IPS-18c (cell line): ENCODE measurements around the gene SHISAL1.

Experiments used
- H3K4me3 ChIP-seq: 2 replicates; pipeline ENCODE4 v1.7.0; 2013; ENCODE audit warnings: low read depth, mild to moderate bottlenecking, low read length, moderate library complexity; ENCODE audit not compliant: insufficient read depth
- H3K9me3 ChIP-seq: one replicate; pipeline ENCODE4 v1.6.1; 2013; ENCODE audit warnings: mild to moderate bottlenecking, low read length, moderate library complexity; ENCODE audit not compliant: control insufficient read depth, insufficient read depth

Gene SHISAL1

DNA sequence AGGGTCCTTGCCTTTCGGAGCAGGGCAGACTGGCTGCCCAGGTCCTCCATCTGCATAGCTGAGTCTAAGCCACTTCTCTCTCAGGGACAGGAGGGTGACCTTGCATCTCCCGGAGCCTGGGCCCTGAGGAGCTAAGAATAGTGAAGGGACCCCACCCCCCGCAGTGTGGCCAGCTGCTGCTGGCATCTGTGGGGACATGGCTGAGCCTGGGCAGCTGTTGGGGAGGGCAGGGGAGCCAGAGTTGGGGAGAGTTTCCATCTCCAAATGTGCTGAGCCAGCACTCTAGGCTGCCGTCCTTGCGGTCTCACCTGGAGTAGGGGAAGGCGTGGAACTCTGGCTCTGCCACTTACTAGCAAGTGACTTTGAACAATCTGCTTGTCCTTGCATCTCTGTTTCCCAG, 34.8 kb upstream of the SHISAL1 start:
- Histone ChIP-seq H3K4me3 (no peak overlapping the region), H3K9me3 (no peaks in the 10 kb centered on the region)

DNA sequence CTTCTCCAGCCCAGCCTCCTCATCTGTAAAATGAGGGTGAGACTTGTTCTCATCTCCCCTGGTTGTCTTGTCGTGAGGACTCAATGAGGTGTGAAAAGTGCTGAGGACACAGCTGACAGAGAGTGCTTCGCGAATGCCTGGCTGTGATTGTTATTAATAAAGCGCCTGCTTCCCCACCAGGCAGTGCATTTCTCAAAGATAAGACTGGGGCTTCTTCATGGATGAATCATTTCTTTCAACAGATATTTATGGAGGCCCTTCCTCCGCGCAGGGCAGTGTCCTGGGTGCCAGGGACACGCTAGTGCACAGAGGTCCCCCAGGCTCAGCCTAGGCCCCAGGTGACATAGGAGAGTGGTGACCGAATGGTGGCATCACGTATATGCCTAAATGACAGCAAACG, 34.3 kb upstream of the SHISAL1 start:
- H3K4me3 ChIP-seq, result no peak overlapping the region
- H3K9me3 ChIP-seq, result no peaks in the 10 kb centered on the region

DNA sequence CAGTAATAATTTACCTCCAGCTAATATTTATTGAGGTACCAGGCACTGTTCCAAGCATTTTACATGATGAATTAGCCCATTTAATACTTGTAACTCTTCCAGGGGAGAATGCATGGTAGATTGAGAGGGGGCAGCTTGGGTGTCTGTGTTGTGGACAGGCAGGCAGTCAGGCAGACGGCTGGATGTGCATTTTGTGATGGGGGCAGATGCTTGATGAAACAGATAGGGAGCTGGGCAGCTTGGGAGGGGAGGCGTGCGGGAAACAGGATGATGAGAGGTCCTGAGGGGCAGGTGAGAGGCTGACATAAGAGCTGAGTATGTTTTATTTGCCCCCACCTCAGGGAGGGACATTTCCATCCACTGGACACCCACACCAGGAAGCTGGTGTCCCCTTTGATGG, 33.1 kb upstream of the SHISAL1 start:
- H3K9me3 ChIP-seq, result peaks cover 2% of the 10 kb centered on the region
- no peak overlapping the region for H3K4me3 ChIP-seq

DNA sequence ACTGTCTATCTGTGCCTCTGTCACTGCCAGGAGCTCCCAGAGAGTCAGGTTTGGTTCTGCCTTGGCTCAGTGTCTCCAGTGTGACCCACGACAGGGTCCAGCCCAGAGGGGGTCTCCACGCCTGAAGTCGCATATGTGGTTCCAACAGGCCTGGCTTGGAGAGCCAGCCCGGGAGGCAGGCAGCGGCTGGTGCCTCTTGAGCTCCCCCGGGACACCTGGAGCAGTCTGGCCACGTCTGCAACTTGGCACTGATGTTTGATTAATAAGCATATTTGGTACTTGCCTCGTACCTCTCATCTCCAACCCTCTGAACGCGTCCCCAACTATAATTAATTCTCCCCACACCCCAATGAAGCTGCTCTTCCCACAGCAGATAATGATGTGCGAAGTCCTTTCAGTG, 31.7 kb upstream of the SHISAL1 start:
- H3K4me3 ChIP-seq, result no peak overlapping the region
- H3K9me3 ChIP-seq, result peaks cover 2% of the 10 kb centered on the region

DNA sequence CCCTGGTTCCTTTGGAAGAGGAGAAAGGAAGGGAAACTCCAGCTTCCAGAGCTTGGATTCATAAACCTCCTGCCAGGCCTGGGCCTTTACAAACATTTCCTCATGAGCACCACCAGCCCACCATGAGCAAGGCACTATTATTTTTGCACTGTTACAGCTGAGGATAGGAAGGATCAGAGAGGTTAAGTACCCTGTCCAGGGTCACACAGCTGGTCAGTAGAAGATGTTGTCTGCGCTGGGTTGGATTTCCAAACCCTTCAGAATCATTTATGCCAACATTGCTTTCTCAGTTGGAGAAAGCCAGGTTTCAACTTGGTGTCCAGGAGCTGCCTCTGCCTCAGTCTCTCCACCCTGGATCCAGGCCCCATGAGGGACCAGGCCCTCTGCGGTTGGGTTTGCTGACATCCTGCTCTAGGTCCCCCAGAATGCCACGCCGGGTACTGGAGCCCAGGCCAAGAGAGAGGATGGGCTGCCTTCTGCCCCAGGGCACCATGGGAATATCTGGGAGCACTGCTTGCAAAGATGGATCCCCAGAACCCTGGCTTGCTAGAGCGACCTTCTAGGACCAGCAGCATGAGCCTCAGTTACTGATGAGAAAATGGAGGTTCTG, 29.7 kb upstream of the SHISAL1 start:
- Histone ChIP-seq H3K9me3 (peaks cover 2% of the 10 kb centered on the region), H3K4me3 (no peak overlapping the region)

DNA sequence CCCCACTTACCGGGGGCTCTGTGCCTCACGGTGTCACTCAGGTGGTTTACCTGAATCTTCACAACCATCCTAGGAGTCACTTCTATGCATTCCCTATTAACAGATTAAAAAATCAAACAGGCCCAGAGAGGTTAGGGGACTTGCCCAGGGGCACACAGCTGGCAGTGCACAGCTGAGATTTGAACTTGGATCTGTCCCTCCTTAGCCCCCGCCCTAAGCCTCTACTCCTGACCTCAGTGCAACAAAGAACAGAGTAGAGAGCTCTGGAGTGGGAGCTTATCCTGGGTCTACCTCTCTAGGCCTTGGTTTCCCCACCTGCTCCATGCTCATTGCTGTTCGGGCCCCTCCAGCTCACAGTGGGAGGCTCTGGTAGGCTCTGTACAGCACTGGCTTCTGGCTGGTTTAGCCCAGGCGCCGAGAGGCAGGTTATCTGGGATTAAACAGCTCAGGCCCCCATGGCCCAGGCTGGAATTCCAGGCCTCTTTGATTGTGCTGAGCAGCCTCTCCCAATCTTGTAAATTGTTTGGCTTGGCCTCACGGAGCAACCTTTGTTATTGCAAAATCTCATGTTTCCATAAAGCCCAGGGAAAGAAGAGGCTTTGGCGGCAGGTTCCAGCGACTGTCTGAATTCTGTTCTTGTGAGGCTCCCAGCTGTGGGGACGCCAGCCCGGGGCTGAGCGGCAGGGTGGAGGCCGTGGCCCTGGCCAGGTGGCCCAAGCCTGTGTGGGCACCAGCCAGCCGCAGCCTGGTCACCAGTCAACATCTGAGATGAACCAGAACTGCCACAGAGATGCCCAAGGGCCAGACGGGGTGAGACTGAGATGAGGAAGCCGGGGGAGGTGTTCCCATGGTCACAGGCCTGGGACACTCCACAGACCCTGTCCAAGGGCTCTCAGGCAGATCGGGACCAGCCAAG, 28.9 kb upstream of the SHISAL1 start:
- Histone ChIP-seq H3K9me3 (peaks cover 2% of the 10 kb centered on the region), H3K4me3 (no peak overlapping the region)

DNA sequence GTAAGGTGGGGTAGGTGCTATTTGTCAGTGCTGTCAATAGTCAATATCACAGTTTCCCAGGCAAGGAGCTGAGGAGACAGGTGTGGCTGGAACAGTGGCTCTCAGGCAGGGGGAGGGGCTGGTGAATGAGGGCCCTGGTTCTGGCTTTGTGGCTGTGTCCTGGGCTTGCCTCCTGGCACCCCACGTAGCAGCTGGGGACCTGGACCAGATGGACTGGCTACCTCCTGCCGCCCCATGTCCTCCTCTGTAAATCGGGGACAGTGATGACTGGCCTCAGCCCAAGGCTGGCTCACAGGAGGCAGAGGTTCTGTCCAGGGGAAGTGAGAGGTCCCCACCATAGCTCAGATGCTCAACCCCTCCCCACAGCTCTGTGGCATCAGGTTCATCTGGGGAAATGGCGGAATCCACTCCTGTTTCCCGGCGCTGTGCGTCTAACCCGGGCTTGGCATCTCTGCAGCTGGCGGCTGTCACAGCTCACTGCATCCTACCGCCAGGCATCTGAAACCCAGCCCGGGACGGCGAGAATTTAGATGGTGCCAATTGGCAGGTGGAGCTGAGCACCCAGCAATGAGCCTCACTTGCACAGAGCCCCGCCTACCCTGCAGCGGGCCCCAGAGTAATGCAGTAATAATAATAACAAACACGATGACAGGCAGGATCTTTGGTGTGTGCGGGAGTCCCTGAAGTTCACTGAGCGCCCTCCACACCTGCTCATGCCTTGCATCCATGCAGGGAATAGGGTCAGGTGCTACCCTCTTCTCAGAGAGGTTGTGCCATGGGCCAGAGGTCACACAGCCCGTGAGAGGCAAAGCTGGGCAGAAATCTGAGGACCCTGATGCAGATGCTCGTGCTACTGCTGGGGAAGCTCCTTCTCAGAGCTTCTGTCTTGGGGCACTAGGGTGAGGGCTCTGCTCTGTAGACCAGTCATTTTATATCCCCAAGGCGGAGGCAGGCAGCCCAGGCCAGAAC, 27.8 kb upstream of the SHISAL1 start:
- no peak overlapping the region for H3K4me3 ChIP-seq
- H3K9me3 ChIP-seq, result peaks cover 2% of the 10 kb centered on the region

DNA sequence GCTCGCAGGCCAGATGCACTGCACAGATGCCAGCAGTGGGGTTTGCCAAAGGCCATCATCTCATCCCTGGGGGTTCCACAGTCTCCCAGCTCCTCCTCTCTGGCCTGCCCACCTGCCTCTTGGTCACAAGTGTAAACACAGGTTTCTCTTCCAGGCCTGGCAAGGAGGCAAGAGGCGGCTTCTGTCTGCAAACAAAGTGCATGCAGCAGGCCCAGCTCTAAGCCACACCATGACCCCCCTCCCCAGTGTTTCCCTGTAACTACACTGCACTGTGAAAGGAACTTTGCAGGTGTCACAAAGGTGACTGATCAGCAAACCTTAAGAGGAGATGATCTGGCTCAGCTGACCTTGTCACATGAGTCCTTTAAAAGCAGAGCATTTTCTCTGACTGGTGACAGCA, 26.2 kb upstream of the SHISAL1 start:
- H3K9me3 ChIP-seq, result peaks cover 2% of the 10 kb centered on the region
- no peak overlapping the region for H3K4me3 ChIP-seq

DNA sequence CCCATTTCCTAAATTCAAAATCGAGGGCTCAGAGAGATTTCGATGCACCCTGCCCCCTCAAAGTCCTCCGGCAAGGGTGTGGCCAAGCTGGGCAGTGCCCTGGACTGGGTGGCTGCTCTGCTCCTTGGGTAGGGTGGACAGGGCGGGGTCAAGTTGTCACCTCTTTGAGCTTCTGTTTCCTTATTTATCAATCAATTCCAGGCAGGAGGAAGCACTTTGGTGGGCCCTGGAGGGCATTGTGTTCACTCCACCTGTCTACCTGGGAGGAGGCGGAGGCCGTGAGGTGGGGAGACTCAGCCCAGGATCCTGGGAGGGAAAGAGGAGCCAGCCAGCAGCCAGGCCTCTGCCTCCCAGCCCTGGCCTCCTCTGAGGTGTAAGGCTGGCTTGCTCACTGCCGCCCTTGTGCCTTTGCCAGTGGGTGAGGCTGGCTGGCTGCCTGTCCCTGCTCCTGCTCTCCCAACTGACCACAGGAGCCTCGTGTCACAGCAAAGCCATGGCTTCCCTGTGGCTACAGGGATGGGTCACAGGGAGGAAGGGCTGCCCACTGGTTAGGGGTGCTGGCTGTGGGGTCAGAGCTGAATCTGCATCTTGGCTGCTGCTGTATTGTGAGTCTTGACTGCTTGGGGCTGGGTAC, 25.5 kb upstream of the SHISAL1 start:
- H3K4me3 ChIP-seq, result no peak overlapping the region
- H3K9me3 ChIP-seq, result peaks cover 2% of the 10 kb centered on the region

DNA sequence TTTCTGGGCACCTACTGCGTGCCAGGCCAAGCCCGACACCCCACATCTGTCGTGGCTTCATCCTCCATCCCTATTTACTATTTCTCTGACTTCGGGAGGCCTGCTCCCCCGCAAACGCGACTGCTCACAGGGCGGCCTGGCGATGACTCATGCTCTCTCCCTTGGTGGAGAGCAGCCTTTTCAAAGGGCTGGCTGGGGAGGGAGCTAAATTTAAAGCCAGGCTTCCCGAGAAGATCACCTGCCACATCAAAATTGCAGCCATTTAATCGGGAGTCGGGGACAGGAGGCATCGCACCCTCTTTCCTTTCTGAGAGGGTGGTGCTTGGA, 24.9 kb upstream of the SHISAL1 start:
- peaks cover 3% of the 10 kb centered on the region for H3K9me3 ChIP-seq
- no peak overlapping the region for H3K4me3 ChIP-seq

DNA sequence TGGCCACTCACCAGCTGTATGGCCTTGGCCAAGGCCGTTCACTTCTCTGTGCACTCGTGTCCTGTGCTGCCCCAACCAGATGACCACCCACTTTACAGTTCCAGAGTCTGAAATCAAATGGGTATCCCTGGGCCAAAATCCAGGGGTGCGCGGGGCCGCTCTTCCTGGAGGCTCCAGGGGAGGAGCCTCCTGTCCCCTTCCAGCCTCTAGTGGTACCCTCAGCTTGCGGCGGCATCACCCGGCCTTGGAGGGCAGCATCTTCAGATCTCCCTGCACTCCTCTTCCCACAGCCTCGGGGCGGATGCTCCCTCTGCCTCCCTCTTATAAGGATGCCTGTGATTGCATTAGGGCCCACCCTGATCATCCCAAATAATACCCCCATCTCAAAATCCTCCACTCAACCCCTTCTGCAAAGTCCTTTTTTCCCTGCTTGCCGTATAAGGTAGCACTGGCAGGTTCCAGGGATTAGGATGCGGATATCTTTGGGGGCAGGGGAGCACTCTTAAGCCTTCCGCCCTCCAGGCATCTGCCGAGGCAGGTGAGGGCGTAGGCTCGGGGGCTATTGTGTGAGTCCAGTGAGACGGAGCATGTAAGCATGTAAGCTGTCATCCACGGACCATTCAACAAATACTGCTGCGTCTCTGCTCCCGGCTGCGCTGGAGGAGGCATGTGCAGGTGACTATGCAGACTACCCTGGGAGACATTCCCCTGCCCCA, 24.4 kb upstream of the SHISAL1 start:
- Histone ChIP-seq H3K9me3 (peaks cover 4% of the 10 kb centered on the region), H3K4me3 (no peak overlapping the region)

DNA sequence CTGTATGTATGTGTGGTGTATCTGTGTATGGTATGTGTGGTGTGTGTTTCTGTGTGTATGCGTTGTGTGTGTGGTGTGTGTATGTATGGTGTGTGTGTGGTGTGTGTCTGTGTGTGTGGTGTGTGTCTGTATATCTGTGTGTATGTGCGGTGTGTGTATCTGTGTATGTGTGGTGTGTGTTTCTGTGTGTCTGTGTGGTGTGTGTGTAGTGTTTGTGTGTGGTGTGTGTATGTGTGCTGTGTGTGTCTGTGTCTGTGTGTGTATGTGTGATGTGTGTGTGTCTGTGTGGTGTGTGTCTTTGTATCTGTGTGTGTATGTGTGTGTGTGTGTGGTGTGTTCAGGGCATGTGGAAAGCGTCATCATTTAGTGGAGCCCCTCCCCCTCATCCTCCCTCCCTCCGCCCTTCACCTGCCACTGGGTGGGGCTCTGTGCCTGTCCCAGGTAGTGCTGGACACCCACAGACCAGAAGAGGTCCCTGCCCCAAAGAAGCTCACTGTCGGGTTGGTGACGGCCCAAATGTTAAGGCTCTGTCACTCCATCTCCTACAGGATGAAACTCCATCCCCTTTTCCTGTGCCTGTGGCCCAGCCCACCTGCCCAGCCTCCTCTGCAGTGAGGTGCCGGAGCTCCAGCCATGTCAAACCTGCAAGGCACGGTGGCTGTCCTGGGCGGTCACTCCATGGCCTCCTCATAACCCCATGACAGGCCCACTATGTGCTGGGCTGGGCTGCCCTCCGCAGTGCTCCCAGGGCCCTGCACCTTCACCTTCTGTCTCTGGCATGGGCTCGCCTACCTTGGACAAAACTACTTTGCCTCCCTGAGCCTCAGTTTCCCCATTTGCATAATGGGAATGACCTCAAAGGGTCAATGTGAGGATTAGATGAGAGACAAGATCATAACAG, 23.4 kb upstream of the SHISAL1 start:
- peaks cover 2% of the 10 kb centered on the region for H3K9me3 ChIP-seq
- H3K4me3 ChIP-seq, result no peak overlapping the region

DNA sequence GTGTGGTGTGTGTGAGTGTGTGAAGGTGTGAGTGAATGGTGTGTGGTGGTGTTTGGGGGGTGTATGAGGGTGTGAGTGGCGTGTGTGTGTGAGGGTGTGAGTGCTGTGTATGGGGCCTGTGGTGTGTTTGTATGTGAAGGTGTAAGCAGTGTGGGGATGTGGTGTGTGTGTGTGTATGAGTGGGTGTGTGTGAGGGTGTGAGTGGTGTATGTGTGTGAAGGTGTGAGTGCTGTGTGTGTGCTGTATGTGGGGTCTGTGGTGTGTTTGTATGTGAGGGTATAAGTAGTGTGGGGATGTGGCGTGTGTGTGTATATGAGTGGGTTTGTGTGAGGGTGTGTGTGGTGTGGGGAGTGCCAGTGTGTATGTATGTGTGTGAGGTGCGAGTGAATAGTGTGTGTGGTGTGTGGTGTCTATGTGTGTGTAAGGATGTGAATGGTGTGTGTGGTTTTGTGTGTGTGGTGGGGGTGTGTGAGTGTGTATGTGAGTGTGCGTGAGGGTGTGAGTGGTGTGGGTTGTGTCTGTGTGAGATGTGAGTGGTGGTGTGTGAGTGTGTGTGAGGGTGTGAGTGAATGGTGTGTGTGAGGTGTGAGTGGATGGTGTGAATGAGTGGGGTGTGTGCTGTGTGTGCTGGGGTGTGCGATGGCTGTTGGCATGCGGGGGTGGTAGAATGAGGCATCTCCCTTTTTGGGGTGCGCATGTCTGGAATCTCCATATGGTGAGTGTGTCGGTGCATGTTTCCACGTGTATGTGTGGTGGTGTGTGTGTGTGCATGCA, 22.5 kb upstream of the SHISAL1 start:
- Histone ChIP-seq H3K4me3 (no peak overlapping the region), H3K9me3 (peaks cover 2% of the 10 kb centered on the region)

DNA sequence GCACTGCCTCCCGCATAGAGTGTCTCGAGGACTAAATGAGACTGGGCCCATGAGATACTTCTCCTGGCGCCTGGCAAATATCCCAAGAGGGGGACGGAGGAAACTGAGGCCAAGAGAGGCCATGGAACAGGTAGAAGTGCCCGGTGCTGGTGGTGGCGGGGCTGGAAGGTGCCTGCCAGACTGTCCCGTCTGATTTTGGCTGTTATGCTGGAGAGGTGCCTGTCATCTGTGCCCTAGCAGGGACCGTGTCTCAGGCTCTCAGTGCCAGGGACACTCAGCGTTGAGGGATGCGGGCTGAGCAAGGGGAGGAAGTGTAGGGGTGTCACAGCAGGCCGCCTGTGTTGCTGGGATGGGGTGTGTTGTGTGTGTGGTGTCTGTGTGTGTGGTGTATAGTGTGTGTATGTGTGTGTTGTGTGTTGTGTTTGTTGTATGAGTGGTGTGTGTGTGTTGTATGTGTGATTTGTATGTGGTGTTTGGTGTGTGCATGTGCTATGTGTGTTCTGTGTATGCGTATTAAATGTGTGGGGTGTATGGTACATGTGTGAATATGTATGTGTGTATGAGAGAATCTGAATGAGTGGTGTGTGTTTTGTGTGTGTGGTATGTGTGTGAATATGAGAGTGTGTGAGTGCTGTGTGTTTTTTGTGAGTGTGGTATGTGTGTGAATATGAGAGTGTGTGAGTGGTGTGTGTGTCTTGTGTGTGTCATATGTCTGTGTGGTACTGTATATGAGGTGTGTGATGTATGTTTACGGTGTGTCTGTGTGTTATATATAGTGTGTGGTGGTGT, 21.3 kb upstream of the SHISAL1 start:
- no peak overlapping the region for H3K4me3 ChIP-seq
- H3K9me3 ChIP-seq, result peaks cover 2% of the 10 kb centered on the region

DNA sequence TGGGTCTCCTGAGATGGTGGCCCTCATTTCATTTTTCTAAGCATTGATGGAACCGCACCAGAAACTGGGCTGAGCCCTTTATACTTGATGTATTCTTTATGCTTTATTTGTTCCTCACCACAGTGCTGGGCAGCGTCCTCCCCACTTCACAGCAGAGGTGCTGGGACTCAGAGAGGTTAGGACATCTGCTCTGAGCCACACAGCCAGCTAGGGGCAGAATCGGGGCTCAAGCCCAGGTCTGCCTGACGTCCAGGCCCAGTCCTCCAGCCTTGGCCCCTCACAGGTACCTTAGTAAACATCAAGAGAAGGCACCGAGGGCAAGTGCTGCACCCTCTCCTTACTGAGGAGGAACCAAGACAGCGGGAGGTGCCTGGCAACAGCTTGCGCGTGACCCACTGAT, 20.2 kb upstream of the SHISAL1 start:
- peaks cover 2% of the 10 kb centered on the region for H3K9me3 ChIP-seq
- H3K4me3 ChIP-seq, result no peak overlapping the region
